ENCODE measurements around the gene PNPT1. TPM values are rescaled to one million over a fixed set of nuclear protein-coding genes. Genes with fewer than 3 reads are reported as not detected.

PNPT1 gene
- total RNA-seq, 1 donor from 2014 or later, result 29.7 TPM

DNA sequence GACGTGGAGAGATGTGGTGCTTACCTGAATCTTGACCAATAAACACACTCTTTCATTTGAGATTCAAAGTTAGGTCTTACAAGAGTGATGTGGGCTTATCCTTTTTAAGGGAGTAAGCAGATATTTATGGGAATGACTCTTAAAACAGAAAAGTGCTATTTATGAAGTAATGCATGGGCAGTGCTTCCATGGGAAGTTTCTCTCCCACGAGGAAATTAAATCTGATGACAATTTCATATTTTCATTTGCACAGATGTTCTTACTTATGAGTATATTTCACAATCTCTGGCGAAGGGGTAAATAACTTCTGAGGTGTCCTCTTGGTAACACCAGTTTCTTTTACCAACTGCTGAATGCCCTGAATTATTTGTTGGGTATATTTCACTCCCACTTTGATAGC, 21.0 kb downstream of the PNPT1 start:
- Histone ChIP-seq H3K36me3 (ENCODE audit: control insufficient read depth in 3 of 3, insufficient read depth in 3 of 3, low read length in 3 of 3) (peaks cover 4 to 10% (median 5%) of the 10 kb centered on the region in 3 donors), H3K4me3 (ENCODE audit: low read length in 3 of 3) (no peak overlapping the region), H3K4me1 (ENCODE audit: control insufficient read depth in 3 of 3, insufficient read depth in 3 of 3, low read length in 3 of 3) (no peaks in the 10 kb centered on the region), H3K27me3 (ENCODE audit: control insufficient read depth in 3 of 3, insufficient read depth in 3 of 3, low read length in 3 of 3) (no peaks in the 10 kb centered on the region), H3K27ac (ENCODE audit: low read depth, low read length) (no peak overlapping the region), H3K9ac (ENCODE audit: low read depth in 1 of 3, low read length in 3 of 3) (no peak overlapping the region), H3K9me3 (ENCODE audit: control insufficient read depth in 3 of 3, low read length in 3 of 3) (no peaks in the 10 kb centered on the region)

DNA sequence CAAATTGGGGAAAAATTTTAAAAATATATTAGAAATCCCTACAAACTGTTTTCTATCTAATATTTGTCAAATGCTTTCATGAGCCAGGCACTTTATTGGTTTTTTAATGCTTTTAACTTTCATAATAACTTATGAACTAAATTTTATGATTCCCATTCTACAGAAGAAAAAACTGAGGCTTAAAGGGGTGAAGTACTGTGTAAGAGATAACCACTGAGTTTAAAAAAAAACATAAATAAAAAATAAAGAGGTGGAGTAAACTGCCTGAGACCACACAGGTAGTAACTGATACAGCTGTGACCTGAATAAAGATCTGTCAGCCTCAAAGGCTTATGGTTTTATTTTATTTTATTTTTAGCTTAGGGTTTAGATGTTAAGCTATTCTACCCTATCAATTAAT, 24.7 kb downstream of the PNPT1 start:
- H3K27me3 ChIP-seq (ENCODE audit: control insufficient read depth in 3 of 3, insufficient read depth in 3 of 3, low read length in 3 of 3), result no peaks in the 10 kb centered on the region
- no peak overlapping the region for H3K27ac ChIP-seq (ENCODE audit: low read depth, low read length)
- H3K9ac ChIP-seq (ENCODE audit: low read depth in 1 of 3, low read length in 3 of 3), result no peak overlapping the region
- H3K36me3 ChIP-seq (ENCODE audit: control insufficient read depth in 3 of 3, insufficient read depth in 3 of 3, low read length in 3 of 3), result peaks cover 7 to 30% (median 26%) of the 10 kb centered on the region in 3 donors
- no peaks in the 10 kb centered on the region for H3K9me3 ChIP-seq (ENCODE audit: control insufficient read depth in 3 of 3, low read length in 3 of 3)
- H3K4me3 ChIP-seq (ENCODE audit: low read length in 3 of 3), result no peak overlapping the region
- no peaks in the 10 kb centered on the region for H3K4me1 ChIP-seq (ENCODE audit: control insufficient read depth in 3 of 3, insufficient read depth in 3 of 3, low read length in 3 of 3)

DNA sequence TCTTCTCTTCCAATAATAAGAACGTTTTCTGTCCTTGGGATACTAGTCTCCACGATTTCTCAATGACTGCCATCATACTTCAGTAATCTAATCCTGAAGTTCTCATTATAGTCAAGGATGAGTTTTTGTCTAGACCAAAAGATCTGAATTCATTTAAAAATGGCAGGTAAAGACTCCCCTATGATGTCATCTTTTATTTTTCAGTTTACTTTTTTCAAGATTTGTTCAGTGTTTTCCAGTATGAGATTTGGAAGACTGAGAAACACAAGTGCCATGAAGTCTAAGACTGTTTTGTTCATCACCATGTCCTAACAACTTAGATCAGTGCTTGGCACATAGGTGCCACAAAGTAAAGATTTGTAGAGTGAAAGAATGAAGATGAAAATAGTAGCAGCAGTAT, 40.4 kb downstream of the PNPT1 start:
- H3K36me3 ChIP-seq (ENCODE audit: control insufficient read depth in 3 of 3, insufficient read depth in 3 of 3, low read length in 3 of 3), result peaks cover 9 to 24% (median 22%) of the 10 kb centered on the region in 3 donors
- H3K27me3 ChIP-seq (ENCODE audit: control insufficient read depth in 3 of 3, insufficient read depth in 3 of 3, low read length in 3 of 3), result no peaks in the 10 kb centered on the region
- no peak overlapping the region for H3K27ac ChIP-seq (ENCODE audit: low read depth, low read length)
- H3K9me3 ChIP-seq (ENCODE audit: control insufficient read depth in 3 of 3, low read length in 3 of 3), result no peaks in the 10 kb centered on the region
- H3K4me3 ChIP-seq (ENCODE audit: low read length in 3 of 3), result no peak overlapping the region
- H3K4me1 ChIP-seq (ENCODE audit: control insufficient read depth in 3 of 3, insufficient read depth in 3 of 3, low read length in 3 of 3), result no peaks in the 10 kb centered on the region
- no peak overlapping the region for H3K9ac ChIP-seq (ENCODE audit: low read depth in 1 of 3, low read length in 3 of 3)

DNA sequence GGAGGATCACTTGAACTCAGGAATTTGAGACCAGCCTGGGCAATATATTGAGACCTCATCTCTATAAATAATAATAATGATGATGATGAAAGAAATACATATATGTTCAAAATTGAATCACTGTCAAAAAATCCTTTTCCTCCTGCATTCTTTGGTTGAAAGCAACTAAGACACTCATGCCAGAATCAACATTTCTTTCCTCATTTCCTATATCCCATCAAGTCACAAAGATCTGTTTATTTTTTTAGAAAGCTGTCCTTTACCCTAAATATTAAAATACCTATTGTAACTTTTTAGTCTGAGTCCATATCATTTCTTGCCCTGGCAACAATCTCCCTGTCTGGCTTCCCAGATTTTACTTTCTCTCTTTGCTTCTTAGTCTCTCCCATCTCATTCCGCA, 44.4 kb downstream of the PNPT1 start:
- no peak overlapping the region for H3K27ac ChIP-seq (ENCODE audit: low read depth, low read length)
- H3K9me3 ChIP-seq (ENCODE audit: control insufficient read depth in 3 of 3, low read length in 3 of 3), result no peaks in the 10 kb centered on the region
- no peaks in the 10 kb centered on the region for H3K4me1 ChIP-seq (ENCODE audit: control insufficient read depth in 3 of 3, insufficient read depth in 3 of 3, low read length in 3 of 3)
- H3K36me3 ChIP-seq (ENCODE audit: control insufficient read depth in 3 of 3, insufficient read depth in 3 of 3, low read length in 3 of 3), result peaks cover 5 to 11% (median 9%) of the 10 kb centered on the region in 3 donors
- no peaks in the 10 kb centered on the region for H3K27me3 ChIP-seq (ENCODE audit: control insufficient read depth in 3 of 3, insufficient read depth in 3 of 3, low read length in 3 of 3)
- no peak overlapping the region for H3K4me3 ChIP-seq (ENCODE audit: low read length in 3 of 3)
- no peak overlapping the region for H3K9ac ChIP-seq (ENCODE audit: low read depth in 1 of 3, low read length in 3 of 3)

DNA sequence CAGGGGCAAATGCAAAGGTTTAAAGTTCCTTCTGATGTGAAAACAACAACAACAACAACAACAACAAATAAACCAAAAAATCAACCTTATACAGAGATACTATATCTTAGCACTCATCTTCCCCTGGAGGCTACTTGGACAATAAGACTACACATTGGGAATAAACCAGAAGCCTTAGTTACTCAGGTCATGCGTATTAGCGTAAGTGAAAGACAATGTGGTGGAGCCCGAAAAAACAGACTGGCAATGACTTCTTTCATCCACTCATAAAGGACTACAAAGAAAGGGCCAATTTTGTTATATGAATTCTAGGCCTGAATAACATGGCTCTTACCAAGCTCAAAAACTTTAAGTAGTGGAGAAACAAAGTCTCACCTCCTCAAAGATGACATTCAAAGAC, 56.8 kb downstream of the PNPT1 start:
- Histone ChIP-seq H3K27ac (ENCODE audit: low read depth, low read length) (no peak overlapping the region), H3K9me3 (ENCODE audit: control insufficient read depth in 3 of 3, low read length in 3 of 3) (no peaks in the 10 kb centered on the region), H3K36me3 (ENCODE audit: control insufficient read depth in 3 of 3, insufficient read depth in 3 of 3, low read length in 3 of 3) (peaks cover 13 to 33% (median 22%) of the 10 kb centered on the region in 3 donors), H3K27me3 (ENCODE audit: control insufficient read depth in 3 of 3, insufficient read depth in 3 of 3, low read length in 3 of 3) (no peaks in the 10 kb centered on the region), H3K4me1 (ENCODE audit: control insufficient read depth in 3 of 3, insufficient read depth in 3 of 3, low read length in 3 of 3) (no peaks in the 10 kb centered on the region), H3K9ac (ENCODE audit: low read depth in 1 of 3, low read length in 3 of 3) (no peak overlapping the region), H3K4me3 (ENCODE audit: low read length in 3 of 3) (no peak overlapping the region)

DNA sequence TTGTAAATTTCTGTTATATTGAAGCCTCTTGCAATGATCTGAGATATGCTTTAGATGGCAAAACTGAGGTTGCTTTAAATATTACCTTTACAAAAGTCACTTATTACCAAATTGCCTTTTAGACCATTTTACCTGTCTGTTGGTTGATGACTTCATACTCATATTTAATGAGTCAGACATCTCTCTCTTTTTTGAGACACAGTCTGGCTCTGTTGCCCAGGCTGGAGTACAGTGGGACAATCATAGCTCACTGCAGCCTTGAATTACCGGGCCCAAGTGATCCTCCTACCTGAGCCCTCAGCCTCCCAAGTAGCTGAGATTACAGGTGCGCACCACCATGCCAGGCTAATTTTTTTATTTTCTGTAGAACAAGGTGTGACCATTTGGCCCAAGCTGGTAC, 64.7 kb downstream of the PNPT1 start:
- H3K4me3 ChIP-seq (ENCODE audit: low read length in 3 of 3), result no peak overlapping the region
- H3K36me3 ChIP-seq (ENCODE audit: control insufficient read depth in 3 of 3, insufficient read depth in 3 of 3, low read length in 3 of 3), result peaks cover 0 to 2% (median 0%) of the 10 kb centered on the region in 3 donors
- H3K9me3 ChIP-seq (ENCODE audit: control insufficient read depth in 3 of 3, low read length in 3 of 3), result no peaks in the 10 kb centered on the region
- H3K4me1 ChIP-seq (ENCODE audit: control insufficient read depth in 3 of 3, insufficient read depth in 3 of 3, low read length in 3 of 3), result no peaks in the 10 kb centered on the region
- no peak overlapping the region for H3K27ac ChIP-seq (ENCODE audit: low read depth, low read length)
- no peak overlapping the region for H3K9ac ChIP-seq (ENCODE audit: low read depth in 1 of 3, low read length in 3 of 3)
- no peaks in the 10 kb centered on the region for H3K27me3 ChIP-seq (ENCODE audit: control insufficient read depth in 3 of 3, insufficient read depth in 3 of 3, low read length in 3 of 3)

DNA sequence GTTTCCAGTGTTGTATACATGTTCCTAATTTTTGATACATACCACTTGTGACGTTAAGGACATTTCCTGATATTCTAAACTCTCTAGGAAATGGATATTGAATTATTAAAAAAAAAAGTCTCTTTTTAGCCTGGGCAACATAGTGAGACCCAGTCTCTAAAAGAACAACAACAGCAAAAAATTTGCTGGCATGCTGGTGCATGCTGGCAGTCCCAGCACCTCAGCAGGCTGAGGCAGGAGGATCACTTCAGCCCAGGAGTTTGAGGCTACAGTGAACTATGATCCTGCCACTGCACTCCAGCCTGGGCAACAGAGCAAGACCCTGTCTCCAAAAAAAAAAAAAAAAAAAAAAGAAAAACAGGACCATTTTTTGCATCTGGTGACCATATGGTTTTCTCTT, 65.7 kb downstream of the PNPT1 start:
- no peaks in the 10 kb centered on the region for H3K9me3 ChIP-seq (ENCODE audit: control insufficient read depth in 3 of 3, low read length in 3 of 3)
- no peak overlapping the region for H3K27ac ChIP-seq (ENCODE audit: low read depth, low read length)
- no peaks in the 10 kb centered on the region for H3K27me3 ChIP-seq (ENCODE audit: control insufficient read depth in 3 of 3, insufficient read depth in 3 of 3, low read length in 3 of 3)
- no peaks in the 10 kb centered on the region for H3K4me1 ChIP-seq (ENCODE audit: control insufficient read depth in 3 of 3, insufficient read depth in 3 of 3, low read length in 3 of 3)
- H3K9ac ChIP-seq (ENCODE audit: low read depth in 1 of 3, low read length in 3 of 3), result no peak overlapping the region
- H3K4me3 ChIP-seq (ENCODE audit: low read length in 3 of 3), result no peak overlapping the region
- no peaks in the 10 kb centered on the region for H3K36me3 ChIP-seq (ENCODE audit: control insufficient read depth in 3 of 3, insufficient read depth in 3 of 3, low read length in 3 of 3)

DNA sequence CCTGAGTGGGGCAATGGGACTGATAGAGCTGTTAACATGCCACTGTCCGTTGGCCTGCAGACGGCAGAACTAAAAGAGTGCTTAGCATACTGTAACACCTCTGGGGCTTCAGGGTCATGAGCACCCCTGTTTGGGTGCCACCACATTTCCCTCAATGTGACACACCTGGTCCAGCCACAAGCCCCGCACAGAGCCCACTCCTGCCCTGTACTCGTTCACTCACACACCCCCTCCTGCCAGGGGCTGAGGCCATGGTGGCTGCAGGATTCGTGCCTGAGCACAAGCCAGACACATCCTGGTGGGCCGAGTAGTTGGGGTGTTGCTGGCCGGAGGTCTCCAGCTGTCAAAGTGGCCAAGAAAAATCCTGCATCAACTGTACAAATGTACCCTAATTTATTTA, 71.8 kb downstream of the PNPT1 start:
- Histone ChIP-seq H3K4me3 (ENCODE audit: low read length in 3 of 3) (no peak overlapping the region), H3K9ac (ENCODE audit: low read depth in 1 of 3, low read length in 3 of 3) (no peak overlapping the region), H3K4me1 (ENCODE audit: control insufficient read depth in 3 of 3, insufficient read depth in 3 of 3, low read length in 3 of 3) (peaks cover 10 to 31% (median 18%) of the 10 kb centered on the region in 3 donors), H3K27ac (ENCODE audit: low read depth, low read length) (no peak overlapping the region), H3K9me3 (ENCODE audit: control insufficient read depth in 3 of 3, low read length in 3 of 3) (no peaks in the 10 kb centered on the region), H3K36me3 (ENCODE audit: control insufficient read depth in 3 of 3, insufficient read depth in 3 of 3, low read length in 3 of 3) (peaks cover 0 to 4% (median 2%) of the 10 kb centered on the region in 3 donors), H3K27me3 (ENCODE audit: control insufficient read depth in 3 of 3, insufficient read depth in 3 of 3, low read length in 3 of 3) (no peaks in the 10 kb centered on the region)

DNA sequence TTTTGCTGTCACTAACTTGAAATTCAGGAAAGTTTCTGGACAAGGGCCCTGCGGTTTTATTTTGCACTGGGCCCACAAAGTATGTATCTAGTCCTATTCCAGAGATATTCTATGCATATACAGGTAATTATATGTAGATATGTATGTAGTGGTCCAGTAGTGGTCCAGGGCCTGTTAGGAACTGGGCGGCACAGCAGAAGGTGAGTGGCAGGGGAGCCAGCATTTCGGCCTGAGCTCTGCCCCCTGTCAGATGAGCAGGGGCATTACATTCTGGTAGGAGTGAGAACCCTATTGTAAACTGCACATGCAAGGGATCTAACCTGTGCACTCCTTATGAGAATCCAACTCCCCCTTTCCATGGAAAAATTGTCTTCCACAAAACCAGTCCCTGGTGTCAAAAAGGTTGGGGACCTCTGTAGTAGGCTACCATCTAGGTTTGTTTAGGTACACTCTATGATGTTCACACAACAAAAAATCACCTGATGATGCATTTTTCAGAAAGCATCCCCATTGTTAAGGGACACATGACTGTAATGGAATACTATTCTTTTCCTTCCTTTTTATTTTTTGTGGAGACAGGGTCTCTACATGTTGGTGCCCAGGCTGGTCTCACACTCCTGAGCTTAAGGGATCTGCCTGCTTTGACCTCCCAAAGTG, 73.4 kb downstream of the PNPT1 start:
- Histone ChIP-seq H3K9ac (ENCODE audit: low read depth in 1 of 3, low read length in 3 of 3) (no peak overlapping the region), H3K36me3 (ENCODE audit: control insufficient read depth in 3 of 3, insufficient read depth in 3 of 3, low read length in 3 of 3) (peaks cover 0 to 4% (median 2%) of the 10 kb centered on the region in 3 donors), H3K9me3 (ENCODE audit: control insufficient read depth in 3 of 3, low read length in 3 of 3) (no peaks in the 10 kb centered on the region), H3K4me3 (ENCODE audit: low read length in 3 of 3) (no peak overlapping the region), H3K4me1 (ENCODE audit: control insufficient read depth in 3 of 3, insufficient read depth in 3 of 3, low read length in 3 of 3) (peaks cover 14 to 34% (median 25%) of the 10 kb centered on the region in 3 donors), H3K27ac (ENCODE audit: low read depth, low read length) (no peak overlapping the region), H3K27me3 (ENCODE audit: control insufficient read depth in 3 of 3, insufficient read depth in 3 of 3, low read length in 3 of 3) (no peaks in the 10 kb centered on the region)

DNA sequence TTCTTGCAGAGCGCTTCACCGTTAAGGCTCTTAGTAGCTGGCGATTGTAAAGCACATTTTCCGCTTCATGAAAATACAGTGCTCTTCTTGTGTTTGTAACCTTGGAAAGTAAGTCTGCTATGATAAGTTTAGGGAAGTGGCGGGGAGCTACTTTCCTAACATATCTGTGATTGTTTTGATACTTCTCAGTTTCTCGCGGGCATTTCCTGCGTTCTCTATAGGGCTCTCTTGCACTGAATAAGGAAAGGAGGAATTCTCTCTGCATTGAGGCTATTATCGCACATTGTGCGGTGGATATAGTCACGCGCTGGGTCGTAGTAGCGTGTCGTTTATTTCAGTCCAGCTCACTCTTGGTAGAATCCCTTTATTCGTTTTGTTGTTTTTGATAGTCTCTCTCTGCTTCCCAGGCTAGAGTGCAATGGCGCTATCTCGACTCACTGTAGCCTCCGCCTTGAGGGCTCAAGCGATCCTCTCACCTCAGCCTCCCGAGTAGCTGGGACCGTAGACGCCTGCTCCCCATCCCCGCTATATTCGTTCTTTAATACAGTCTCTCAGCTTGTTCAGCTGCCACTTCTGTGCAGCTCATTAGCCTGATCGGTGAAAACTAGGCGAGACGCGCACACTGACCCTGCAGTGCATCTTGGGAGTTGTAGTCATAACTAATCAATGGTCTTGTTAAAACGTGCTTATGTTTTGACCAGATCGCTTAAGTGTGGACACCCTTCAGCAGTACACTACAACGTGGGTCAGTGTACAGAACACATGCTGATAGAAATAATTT, 75.2 kb downstream of the PNPT1 start:
- H3K9ac ChIP-seq (ENCODE audit: low read depth in 1 of 3, low read length in 3 of 3), result peak overlapping the region; percentile 97 to 100 (median 97)
- H3K4me3 ChIP-seq (ENCODE audit: low read length in 3 of 3), result peak overlapping the region; percentile 80 to 97 (median 97)
- H3K4me1 ChIP-seq (ENCODE audit: control insufficient read depth in 3 of 3, insufficient read depth in 3 of 3, low read length in 3 of 3), result peaks cover 14 to 35% (median 26%) of the 10 kb centered on the region in 3 donors
- no peaks in the 10 kb centered on the region for H3K27me3 ChIP-seq (ENCODE audit: control insufficient read depth in 3 of 3, insufficient read depth in 3 of 3, low read length in 3 of 3)
- H3K36me3 ChIP-seq (ENCODE audit: control insufficient read depth in 3 of 3, insufficient read depth in 3 of 3, low read length in 3 of 3), result peaks cover 2 to 12% (median 3%) of the 10 kb centered on the region in 3 donors
- H3K9me3 ChIP-seq (ENCODE audit: control insufficient read depth in 3 of 3, low read length in 3 of 3), result no peaks in the 10 kb centered on the region
- peak overlapping the region; percentile 100 for H3K27ac ChIP-seq (ENCODE audit: low read depth, low read length)
